H9 (cell line): ENCODE data around the gene CACNG5. TPM values are rescaled to one million over a fixed set of nuclear protein-coding genes. Genes with fewer than 3 reads are reported as not detected.
A peak's percentile ranks its signal among the peaks of the same experiment; 100 is the strongest.

ENCODE experiments used
- DNase-seq: peaks from one replicate; pipeline ENCODE4 v3.0.0-alpha.2; 2017
- H2AFZ ChIP-seq: one replicate; pipeline ENCODE4 v1.6.1; 2013; ENCODE audit warnings: mild to moderate bottlenecking, low read length, control low read depth, moderate library complexity
- H2AK5ac ChIP-seq: 2 replicates; pipeline ENCODE4 v1.6.1; 2013; ENCODE audit warnings: low read length, control low read depth, mixed read lengths; ENCODE audit not compliant: insufficient read length
- H2BK120ac ChIP-seq: one replicate; pipeline ENCODE4 v1.6.1; 2013; ENCODE audit warnings: low read depth, mild to moderate bottlenecking, low read length, control low read depth, inconsistent platforms; ENCODE audit not compliant: poor library complexity, severe bottlenecking
- H2BK12ac ChIP-seq: 2 replicates; pipeline ENCODE4 v1.6.1; 2013; ENCODE audit warnings: low read length, control low read depth, mixed read lengths, low read depth; ENCODE audit not compliant: insufficient read length
- H2BK15ac ChIP-seq: 2 replicates; pipeline ENCODE4 v1.6.1; 2013; ENCODE audit warnings: low read depth, low read length, control low read depth
- H2BK20ac ChIP-seq: one replicate; pipeline ENCODE4 v1.6.1; 2013; ENCODE audit warnings: low read depth, mild to moderate bottlenecking, low read length, control low read depth, inconsistent platforms; ENCODE audit not compliant: poor library complexity, severe bottlenecking
- H2BK5ac ChIP-seq: 2 replicates; pipeline ENCODE4 v1.6.1; 2013; ENCODE audit warnings: low read length, control low read depth, mixed read lengths; ENCODE audit not compliant: insufficient read length
- H3K14ac ChIP-seq: 2 replicates; pipeline ENCODE4 v1.6.1; 2013; ENCODE audit warnings: low read length, control low read depth; ENCODE audit not compliant: insufficient read depth
- H3K18ac ChIP-seq: 2 replicates; pipeline ENCODE4 v1.6.1; 2013; ENCODE audit warnings: low read depth, mild to moderate bottlenecking, mixed read lengths, low read length, control low read depth; ENCODE audit not compliant: insufficient read length
- H3K23ac ChIP-seq: 2 replicates; pipeline ENCODE4 v1.6.1; 2013; ENCODE audit warnings: low read length, control low read depth, mixed read lengths, low read depth; ENCODE audit not compliant: insufficient read length
- H3K23me2 ChIP-seq: 2 replicates; pipeline ENCODE4 v1.6.1; 2013; ENCODE audit warnings: low read depth, mild to moderate bottlenecking, mixed read lengths, low read length, control low read depth; ENCODE audit not compliant: insufficient read length, poor library complexity, severe bottlenecking
- H3K27ac ChIP-seq: 2 replicates; pipeline ENCODE4 v1.5.1; 2013; ENCODE audit warnings: low read length, control low read depth, mixed read lengths, low read depth; ENCODE audit not compliant: insufficient read length
- H3K27me3 ChIP-seq: 2 replicates; pipeline ENCODE4 v1.6.1; 2013; ENCODE audit warnings: low read length, control low read depth, inconsistent platforms; ENCODE audit not compliant: insufficient read depth
- H3K4ac ChIP-seq: 2 replicates; pipeline ENCODE4 v1.6.1; 2013; ENCODE audit warnings: low read depth, mild to moderate bottlenecking, control low read depth, inconsistent platforms, low read length, moderate library complexity
- H3K4me1 ChIP-seq: 2 replicates; pipeline ENCODE4 v1.6.1; 2013; ENCODE audit warnings: low read length, control low read depth, inconsistent platforms; ENCODE audit not compliant: insufficient read depth
- H3K4me2 ChIP-seq: 2 replicates; pipeline ENCODE4 v1.6.1; 2013; ENCODE audit warnings: low read length, control low read depth, mixed read lengths; ENCODE audit not compliant: insufficient read length, insufficient read depth
- H3K56ac ChIP-seq: 2 replicates; pipeline ENCODE4 v1.6.1; 2013; ENCODE audit warnings: low read depth, mild to moderate bottlenecking, mixed read lengths, low read length, control low read depth; ENCODE audit not compliant: insufficient read length
- H3K79me1 ChIP-seq: 2 replicates; pipeline ENCODE4 v1.6.1; 2013; ENCODE audit warnings: low read depth, mild to moderate bottlenecking, moderate library complexity, low read length, control low read depth, inconsistent platforms; ENCODE audit not compliant: insufficient read depth, poor library complexity, severe bottlenecking
- H3K79me2 ChIP-seq: 2 replicates; pipeline ENCODE4 v1.6.1; 2013; ENCODE audit warnings: low read length, control low read depth, inconsistent platforms; ENCODE audit not compliant: insufficient read depth
- H3K9ac ChIP-seq: 2 replicates; pipeline ENCODE4 v1.6.1; 2013; ENCODE audit warnings: low read length, control low read depth, mixed read lengths; ENCODE audit not compliant: insufficient read length; ENCODE audit errors: extremely low read depth
- H3K9me3 ChIP-seq: one replicate; pipeline ENCODE4 v1.6.1; 2013; ENCODE audit warnings: low read depth, low read length, inconsistent platforms; ENCODE audit not compliant: control insufficient read depth
- H3T11ph ChIP-seq: one replicate; pipeline ENCODE4 v1.6.1; 2013; ENCODE audit warnings: mild to moderate bottlenecking, low read length, control low read depth, inconsistent platforms
- H4K20me1 ChIP-seq: one replicate; pipeline ENCODE4 v1.6.1; 2013; ENCODE audit not compliant: control insufficient read depth, insufficient read length, insufficient read depth
- H4K5ac ChIP-seq: 2 replicates; pipeline ENCODE4 v1.6.1; 2013; ENCODE audit warnings: low read depth, mild to moderate bottlenecking, mixed read lengths, low read length, control low read depth; ENCODE audit not compliant: insufficient read length
- H4K8ac ChIP-seq: replicated peaks from 2 replicates; pipeline ENCODE4 v1.6.1; 2013; ENCODE audit warnings: low read length, control low read depth, mixed read lengths, low read depth; ENCODE audit not compliant: insufficient read length
- H4K91ac ChIP-seq: 2 replicates; pipeline ENCODE4 v1.6.1; 2013; ENCODE audit warnings: low read depth, mild to moderate bottlenecking, moderate library complexity, mixed read lengths, low read length, control low read depth; ENCODE audit not compliant: insufficient read length
- H3K27ac Mint-ChIP-seq, 3 experiments: 2 replicates in 2 of 3; 3 replicates in 1 of 3; pipeline ENCODE4 v1.8.0; 2020 to 2021; ENCODE audit warnings: mixed read lengths in 3 of 3, mild to moderate bottlenecking in 1 of 3, moderate library complexity in 1 of 3
- H3K27me3 Mint-ChIP-seq: 2 replicates; pipeline ENCODE4 v1.8.0; 2021; ENCODE audit warnings: low read depth, mild to moderate bottlenecking, moderate library complexity, mixed read lengths
- H3K36me3 Mint-ChIP-seq, 3 experiments: 2 replicates in 2 of 3; 3 replicates in 1 of 3; pipeline ENCODE4 v1.8.0; 2020 to 2021; ENCODE audit warnings: low read depth in 3 of 3, mixed read lengths in 3 of 3; ENCODE audit not compliant: insufficient read depth in 1 of 3
- H3K4me1 Mint-ChIP-seq, 2 experiments: 2 replicates each; pipeline ENCODE4 v1.8.0; 2020; ENCODE audit warnings: mixed read lengths in 2 of 2
- H3K4me3 Mint-ChIP-seq, 2 experiments: 2 replicates in 1 of 2; 3 replicates in 1 of 2; pipeline ENCODE4 v1.8.0; 2020 to 2021; ENCODE audit warnings: mild to moderate bottlenecking in 2 of 2, mixed read lengths in 2 of 2, moderate library complexity in 1 of 2
- H3K9me3 Mint-ChIP-seq, 2 experiments: 2 replicates in 1 of 2; 3 replicates in 1 of 2; pipeline ENCODE4 v1.8.0; 2020; ENCODE audit warnings: mild to moderate bottlenecking in 2 of 2, mixed read lengths in 2 of 2, moderate library complexity in 1 of 2
- WGBS: extraction: QIAGEN DNeasy Blood & Tissue Kit; methylation state at CpG from one replicate; pipeline ENCODE4 v1.1.7; 2013; ENCODE audit warnings: missing lambda C conversion rate, low lambda C conversion rate, mixed read lengths; ENCODE audit not compliant: insufficient read length; ENCODE audit errors: extremely low coverage; 5-methylcytosine and 5-hydroxymethylcytosine counted together
- total RNA-seq: library from RNA; stranded (reverse); gene quantifications from 2 replicates; pipeline ENCODE4 v1.2.1, GENCODE V29; 2021
- TF ChIP-seq, protein P1 (sequence below): fragments of 200-600 bp; sonication (generic); conservative IDR thresholded peaks from 3 replicates; pipeline ENCODE4 v1.8.0; 2021; ENCODE audit warnings: antibody characterized with exemption, mild to moderate bottlenecking

CACNG5 gene
- total RNA-seq, 1 experiment from 2014 or later = 1.6 TPM

DNA sequence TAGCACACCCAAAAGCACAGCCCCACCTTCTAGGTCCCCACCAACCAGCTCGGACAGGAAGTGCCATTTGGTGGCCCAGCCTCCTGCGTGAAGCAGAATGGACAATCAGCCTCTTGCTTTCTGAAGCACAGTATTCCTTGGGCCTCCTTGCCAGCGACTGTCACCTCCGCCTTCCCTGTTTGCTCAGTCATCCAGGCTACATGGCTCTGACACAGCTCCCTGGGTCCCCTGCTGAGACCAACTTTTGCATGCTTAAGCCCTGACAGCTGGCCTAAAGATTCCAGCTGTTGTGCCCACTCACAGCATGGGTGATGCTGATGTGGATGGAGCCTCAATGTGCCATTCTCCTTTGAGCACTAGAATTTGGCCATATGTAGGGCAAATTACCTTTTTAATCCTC lies 4.5 kb upstream of the CACNG5 start:
- Histone ChIP-seq H3K4ac (no peak overlapping the region), H3K27me3 (no peaks in the 10 kb centered on the region), H3K14ac (no peak overlapping the region), H3K79me1 (no peaks in the 10 kb centered on the region), H3T11ph (no peak overlapping the region), H3K56ac (no peak overlapping the region), H2BK12ac (no peak overlapping the region), H3K23ac (no peak overlapping the region), H4K20me1 (no peaks in the 10 kb centered on the region), H2BK5ac (no peak overlapping the region), H3K4me2 (peak overlapping the region; percentile 23), H3K9me3 (no peaks in the 10 kb centered on the region), H3K27ac (no peak overlapping the region), H2BK20ac (no peak overlapping the region), H3K18ac (no peak overlapping the region), H2BK120ac (no peak overlapping the region), H2AFZ (no peak overlapping the region), H2BK15ac (no peak overlapping the region), H4K91ac (no peak overlapping the region), H3K23me2 (peaks cover 5% of the 10 kb centered on the region), H3K79me2 (no peaks in the 10 kb centered on the region), H4K8ac (no peak overlapping the region), H3K4me1 (peaks cover 4% of the 10 kb centered on the region; the same call in 1 of the 2 replicates), H2AK5ac (no peak overlapping the region), H3K9ac (no peak overlapping the region), H4K5ac (no peak overlapping the region)
- H3K4me3 Mint-ChIP-seq = no peak overlapping the region; a peak in 2 of 5 replicates
- peaks cover 20 to 22% of the 10 kb centered on the region in 2 experiments for H3K4me1 Mint-ChIP-seq
- H3K9me3 Mint-ChIP-seq = peaks cover 0 to 2% of the 10 kb centered on the region in 2 experiments; a peak in 3 of 5 replicates
- H3K27ac Mint-ChIP-seq = no peak overlapping the region
- DNase-seq = peak; percentile 64
- peaks cover 41% of the 10 kb centered on the region for H3K27me3 Mint-ChIP-seq
- H3K36me3 Mint-ChIP-seq = no peaks in the 10 kb centered on the region
- TF ChIP-seq, protein P1, sequence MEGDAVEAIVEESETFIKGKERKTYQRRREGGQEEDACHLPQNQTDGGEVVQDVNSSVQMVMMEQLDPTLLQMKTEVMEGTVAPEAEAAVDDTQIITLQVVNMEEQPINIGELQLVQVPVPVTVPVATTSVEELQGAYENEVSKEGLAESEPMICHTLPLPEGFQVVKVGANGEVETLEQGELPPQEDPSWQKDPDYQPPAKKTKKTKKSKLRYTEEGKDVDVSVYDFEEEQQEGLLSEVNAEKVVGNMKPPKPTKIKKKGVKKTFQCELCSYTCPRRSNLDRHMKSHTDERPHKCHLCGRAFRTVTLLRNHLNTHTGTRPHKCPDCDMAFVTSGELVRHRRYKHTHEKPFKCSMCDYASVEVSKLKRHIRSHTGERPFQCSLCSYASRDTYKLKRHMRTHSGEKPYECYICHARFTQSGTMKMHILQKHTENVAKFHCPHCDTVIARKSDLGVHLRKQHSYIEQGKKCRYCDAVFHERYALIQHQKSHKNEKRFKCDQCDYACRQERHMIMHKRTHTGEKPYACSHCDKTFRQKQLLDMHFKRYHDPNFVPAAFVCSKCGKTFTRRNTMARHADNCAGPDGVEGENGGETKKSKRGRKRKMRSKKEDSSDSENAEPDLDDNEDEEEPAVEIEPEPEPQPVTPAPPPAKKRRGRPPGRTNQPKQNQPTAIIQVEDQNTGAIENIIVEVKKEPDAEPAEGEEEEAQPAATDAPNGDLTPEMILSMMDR = no peak
- WGBS = no CpG with 5 or more reads among the region's 4 CpGs
